Measurements from ENCODE around the gene ADAMTS12. TPM values are rescaled to one million over a fixed set of nuclear protein-coding genes. Genes with fewer than 3 reads are reported as not detected.
A peak's percentile ranks its signal among the peaks of the same experiment; 100 is the strongest.

Gene ADAMTS12
- polyA plus RNA-seq, 1 experiment = 46.8 TPM

- peak overlapping the region; percentile 79 for H3K4me3 ChIP-seq (ENCODE audit: low read depth, low read length)
- no peak for TF ChIP-seq CTCF (IDR thresholded peaks at IDR 0.05; ENCODE audit: low read depth, low read length)
- ChIA-PET POLR2A (interaction anchor here (0.9 to 2.2 kb wide), 6 partner anchors 10 to 102 kb away, joined by 3 to 10 read pairs (median 4); no protein-coding TSS in a partner anchor), CTCF (interaction anchor here (1.1 to 5.1 kb wide), 3 partner anchors 43 to 228 kb away, joined by 3 to 26 read pairs (median 4); no protein-coding TSS in a partner anchor)
- DNase-seq (ENCODE audit: low read depth, low spot score) = no peak
- peak overlapping the region; percentile 69 for H3K27ac ChIP-seq (ENCODE audit: low read depth, low read length)
- H3K9me3 ChIP-seq (ENCODE audit: control insufficient read depth, insufficient read depth, low read length) = no peaks in the 10 kb centered on the region
- no peaks in the 10 kb centered on the region for H3K27me3 ChIP-seq (ENCODE audit: control insufficient read depth, insufficient read depth, low read length)
Measured at GRCh38 chr5:33891446-33891787, 373 bp downstream of the ADAMTS12 start.

GRCh38 chr5:33890131-33891032, 1.4 kb downstream of the ADAMTS12 start:
- H3K27ac ChIP-seq (ENCODE audit: low read depth, low read length) = peak overlapping the region; percentile 53
- no peaks in the 10 kb centered on the region for H3K9me3 ChIP-seq (ENCODE audit: control insufficient read depth, insufficient read depth, low read length)
- no peaks in the 10 kb centered on the region for H3K27me3 ChIP-seq (ENCODE audit: control insufficient read depth, insufficient read depth, low read length)
- no peak for DNase-seq (ENCODE audit: low read depth, low spot score)
- ChIA-PET CTCF (interaction anchor here (5.1 kb wide), 1 partner anchor 44 kb away, joined by 26 read pairs; no protein-coding TSS in a partner anchor), POLR2A (interaction anchor here (0.7 to 1.2 kb wide), 3 partner anchors 11 to 65 kb away, joined by 3 read pairs; no protein-coding TSS in a partner anchor)
- peak overlapping the region; percentile 79 for H3K4me3 ChIP-seq (ENCODE audit: low read depth, low read length)
- TF ChIP-seq CTCF (IDR thresholded peaks at IDR 0.05; ENCODE audit: low read depth, low read length) = peak; percentile 45

DNA sequence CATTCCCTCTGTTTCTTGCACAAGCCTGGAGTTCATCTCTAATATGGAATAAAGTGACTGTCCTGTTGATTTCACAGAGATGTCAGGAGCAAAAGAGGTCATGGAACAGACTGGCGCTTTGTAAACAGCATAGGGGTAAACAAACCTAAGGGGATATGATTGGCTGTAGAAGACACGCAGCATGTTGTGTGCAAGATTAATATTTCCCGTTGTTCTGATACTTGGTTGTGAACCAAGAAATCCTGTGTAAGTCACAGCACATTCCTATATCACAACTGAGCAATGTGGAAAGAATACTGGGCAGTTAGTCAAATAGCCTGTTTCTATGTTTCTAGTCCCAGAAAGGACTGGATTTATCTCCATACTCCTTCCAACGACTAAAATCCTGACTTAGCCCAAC, 3.2 kb downstream of the ADAMTS12 start:
- POLR2A ChIA-PET = no interaction called here
- H3K4me3 ChIP-seq (ENCODE audit: low read depth, low read length) = peak overlapping the region; percentile 79

DNA sequence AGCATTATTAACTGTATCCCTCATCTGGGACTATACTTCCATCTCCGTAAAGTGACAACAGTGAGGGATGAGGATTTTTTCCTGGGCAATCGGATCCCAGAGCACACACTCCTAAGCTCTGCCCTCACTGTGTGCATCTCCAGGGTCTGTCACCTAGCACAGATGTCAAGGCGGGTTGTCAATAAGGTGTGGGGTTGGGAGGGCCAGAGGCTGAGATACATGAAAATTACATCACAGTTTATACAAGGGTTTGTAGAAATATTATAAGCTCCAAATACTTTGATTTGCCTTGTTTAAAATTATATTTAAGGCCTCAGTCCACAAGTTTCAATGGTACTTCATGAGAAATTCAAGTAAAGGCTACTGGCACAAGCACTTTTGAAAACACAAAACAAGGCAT, 4.5 kb downstream of the ADAMTS12 start:
- TF ChIP-seq CTCF (IDR thresholded peaks at IDR 0.05; ENCODE audit: low read depth, low read length) = no peak
- Histone ChIP-seq H3K9me3 (ENCODE audit: control insufficient read depth, insufficient read depth, low read length) (no peaks in the 10 kb centered on the region), H3K27ac (ENCODE audit: low read depth, low read length) (no peak overlapping the region), H3K27me3 (ENCODE audit: control insufficient read depth, insufficient read depth, low read length) (no peaks in the 10 kb centered on the region), H3K4me3 (ENCODE audit: low read depth, low read length) (no peak overlapping the region)
- DNase-seq (ENCODE audit: low read depth, low spot score) = no peak
- CTCF ChIA-PET = interaction anchor here (1.1 kb wide), 1 partner anchor 83 kb away, joined by 3 read pairs; no protein-coding TSS in a partner anchor
- POLR2A ChIA-PET = no interaction called here

More for the DNA sequence above, 3.2 kb downstream of the ADAMTS12 start:
- DNase-seq (ENCODE audit: low read depth, low spot score) = no peak
- no peaks in the 10 kb centered on the region for H3K27me3 ChIP-seq (ENCODE audit: control insufficient read depth, insufficient read depth, low read length)
- no peak for TF ChIP-seq CTCF (IDR thresholded peaks at IDR 0.05; ENCODE audit: low read depth, low read length)
- H3K9me3 ChIP-seq (ENCODE audit: control insufficient read depth, insufficient read depth, low read length) = no peaks in the 10 kb centered on the region
- no peak overlapping the region for H3K27ac ChIP-seq (ENCODE audit: low read depth, low read length)
- CTCF ChIA-PET = no interaction called here

DNA sequence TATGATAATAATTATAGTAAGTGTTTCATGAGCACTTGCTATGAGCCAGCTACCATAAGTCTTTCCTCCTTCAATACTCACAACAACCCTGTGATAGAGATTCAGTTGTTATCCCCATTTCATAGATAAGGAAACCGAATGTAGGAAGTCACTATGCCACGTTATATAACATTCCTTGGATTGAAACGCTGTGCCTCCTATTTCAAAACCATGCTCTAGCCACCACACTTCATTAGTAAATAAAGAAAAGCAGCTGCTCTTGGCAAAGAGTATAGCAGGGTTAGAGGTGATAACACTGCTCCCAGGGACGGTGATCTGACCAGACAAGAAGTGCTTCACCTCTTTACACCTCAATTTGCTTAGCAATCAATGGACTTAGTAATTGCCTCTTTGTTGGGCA, 5.5 kb downstream of the ADAMTS12 start:
- Histone ChIP-seq H3K27me3 (ENCODE audit: control insufficient read depth, insufficient read depth, low read length) (no peaks in the 10 kb centered on the region), H3K27ac (ENCODE audit: low read depth, low read length) (no peak overlapping the region), H3K4me3 (ENCODE audit: low read depth, low read length) (no peak overlapping the region), H3K9me3 (ENCODE audit: control insufficient read depth, insufficient read depth, low read length) (no peaks in the 10 kb centered on the region)
- DNase-seq (ENCODE audit: low read depth, low spot score) = no peak
- ChIA-PET CTCF (interaction anchor here (1.1 kb wide), 1 partner anchor 237 kb away, joined by 3 read pairs; no protein-coding TSS in a partner anchor), POLR2A (no interaction called here)
- no peak for TF ChIP-seq CTCF (IDR thresholded peaks at IDR 0.05; ENCODE audit: low read depth, low read length)
